Lower lobe of right lung (tissue), 2 donors: ENCODE results near the gene RASAL2. TPM values are rescaled to one million over a fixed set of nuclear protein-coding genes. Genes with fewer than 3 reads are reported as not detected.
A peak's percentile ranks its signal among the peaks of the same experiment; 100 is the strongest.

Experiments
- ATAC-seq, 2 donors: fragments of 200-7000 bp; cut with Tn5 transposase; one replicate each; pipeline ENCODE4 v1.9.1; 2020 to 2022; ENCODE audit warnings: mild to moderate bottlenecking in 2 of 2, moderate library complexity in 2 of 2
- DNase-seq: peaks from one replicate; pipeline ENCODE4 v3.0.0-alpha.2; 2020
- H3K27ac ChIP-seq: fragments of 200-600 bp; one replicate; pipeline ENCODE4 v1.8.0; 2022
- H3K27me3 ChIP-seq: fragments of 200-600 bp; one replicate; pipeline ENCODE4 v1.8.0; 2022; ENCODE audit warnings: low read depth
- H3K36me3 ChIP-seq: fragments of 200-600 bp; one replicate; pipeline ENCODE4 v1.8.0; 2022; ENCODE audit warnings: mild to moderate bottlenecking
- H3K4me1 ChIP-seq: fragments of 200-600 bp; one replicate; pipeline ENCODE4 v1.8.0; 2022
- H3K4me3 ChIP-seq: fragments of 200-600 bp; one replicate; pipeline ENCODE4 v1.8.0; 2022; ENCODE audit warnings: mild to moderate bottlenecking
- H3K9me3 ChIP-seq: fragments of 200-600 bp; one replicate; pipeline ENCODE4 v1.8.0; 2022
- intact Hi-C: fragments of 100-400 bp; cut with DNase I; formaldehyde crosslinking; loops from one replicate; pipeline ENCODE4 v1.11.0; 2022
- total RNA-seq: library from RNA; stranded (reverse); fragmentation: NEBNext Ultra II Directional; extraction: Animal tissue kit (Norgen Biotek cat#: 25700); gene quantifications from one replicate; pipeline ENCODE4 v1.2.1, GENCODE V29; 2021
- TF ChIP-seq, protein P1 (sequence below): fragments of 200-600 bp; IDR thresholded peaks from one replicate; pipeline ENCODE4 v1.8.0; 2022; ENCODE audit warnings: antibody characterized with exemption, mild to moderate bottlenecking
- donor health status: DM: no; HTN: yes; CAD: no; lungs with severe emphysema.

RASAL2 gene
- total RNA-seq, 1 donor from 2014 or later, result 48.3 TPM

DNA sequence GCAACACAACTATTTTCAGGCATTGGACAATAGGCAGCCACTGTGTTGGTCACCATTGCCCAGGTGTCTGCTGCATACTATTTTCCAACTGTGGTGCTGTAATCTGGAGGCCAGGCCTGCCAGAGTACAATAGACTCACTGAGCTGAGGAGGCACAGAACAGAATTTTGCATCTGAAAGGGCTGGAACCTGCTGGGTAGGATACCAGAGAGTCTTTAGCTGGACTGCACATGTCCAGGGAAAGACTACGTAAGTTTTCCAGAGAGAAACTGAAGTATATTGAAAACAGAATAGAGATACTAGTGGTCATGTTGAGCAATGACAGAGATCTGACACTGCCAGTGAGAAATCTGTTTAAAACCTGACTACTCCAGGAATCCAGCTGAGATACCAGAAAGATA is 200.8 kb downstream of the RASAL2 start:
- TF ChIP-seq, protein P1, sequence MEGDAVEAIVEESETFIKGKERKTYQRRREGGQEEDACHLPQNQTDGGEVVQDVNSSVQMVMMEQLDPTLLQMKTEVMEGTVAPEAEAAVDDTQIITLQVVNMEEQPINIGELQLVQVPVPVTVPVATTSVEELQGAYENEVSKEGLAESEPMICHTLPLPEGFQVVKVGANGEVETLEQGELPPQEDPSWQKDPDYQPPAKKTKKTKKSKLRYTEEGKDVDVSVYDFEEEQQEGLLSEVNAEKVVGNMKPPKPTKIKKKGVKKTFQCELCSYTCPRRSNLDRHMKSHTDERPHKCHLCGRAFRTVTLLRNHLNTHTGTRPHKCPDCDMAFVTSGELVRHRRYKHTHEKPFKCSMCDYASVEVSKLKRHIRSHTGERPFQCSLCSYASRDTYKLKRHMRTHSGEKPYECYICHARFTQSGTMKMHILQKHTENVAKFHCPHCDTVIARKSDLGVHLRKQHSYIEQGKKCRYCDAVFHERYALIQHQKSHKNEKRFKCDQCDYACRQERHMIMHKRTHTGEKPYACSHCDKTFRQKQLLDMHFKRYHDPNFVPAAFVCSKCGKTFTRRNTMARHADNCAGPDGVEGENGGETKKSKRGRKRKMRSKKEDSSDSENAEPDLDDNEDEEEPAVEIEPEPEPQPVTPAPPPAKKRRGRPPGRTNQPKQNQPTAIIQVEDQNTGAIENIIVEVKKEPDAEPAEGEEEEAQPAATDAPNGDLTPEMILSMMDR, result no peak
- H3K36me3 ChIP-seq, result no peaks in the 10 kb centered on the region
- no peak for DNase-seq
- intact Hi-C loops, result no loop called here
- no peak for ATAC-seq
- no peak overlapping the region for H3K4me3 ChIP-seq
- no peak overlapping the region for H3K27ac ChIP-seq
- H3K27me3 ChIP-seq, result no peaks in the 10 kb centered on the region
- no peaks in the 10 kb centered on the region for H3K4me1 ChIP-seq
- H3K9me3 ChIP-seq, result no peaks in the 10 kb centered on the region

DNA sequence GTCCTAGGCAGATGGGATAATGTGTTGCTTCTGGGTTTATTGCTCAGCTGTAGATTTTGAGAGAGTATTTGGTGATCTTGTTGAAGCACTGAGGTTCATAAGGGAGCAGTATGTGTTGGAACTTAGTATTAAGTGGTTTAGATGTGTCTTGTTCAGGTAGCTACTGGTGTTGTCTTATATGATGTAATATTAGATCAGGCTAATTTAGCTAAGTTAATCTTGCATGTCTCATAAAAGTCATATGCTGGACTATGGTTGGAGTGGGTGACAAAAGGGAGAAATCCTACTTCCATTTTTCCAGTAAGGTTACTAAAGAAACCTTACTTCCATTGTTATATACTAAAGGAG is 206.4 kb downstream of the RASAL2 start:
- Histone ChIP-seq H3K4me1 (no peaks in the 10 kb centered on the region), H3K27me3 (no peaks in the 10 kb centered on the region), H3K4me3 (no peak overlapping the region), H3K9me3 (no peaks in the 10 kb centered on the region), H3K36me3 (no peaks in the 10 kb centered on the region), H3K27ac (no peak overlapping the region)
- DNase-seq (no peak), ATAC-seq (no peak)
- intact Hi-C loops, result no loop called here
- TF ChIP-seq, protein P1, result no peak

DNA sequence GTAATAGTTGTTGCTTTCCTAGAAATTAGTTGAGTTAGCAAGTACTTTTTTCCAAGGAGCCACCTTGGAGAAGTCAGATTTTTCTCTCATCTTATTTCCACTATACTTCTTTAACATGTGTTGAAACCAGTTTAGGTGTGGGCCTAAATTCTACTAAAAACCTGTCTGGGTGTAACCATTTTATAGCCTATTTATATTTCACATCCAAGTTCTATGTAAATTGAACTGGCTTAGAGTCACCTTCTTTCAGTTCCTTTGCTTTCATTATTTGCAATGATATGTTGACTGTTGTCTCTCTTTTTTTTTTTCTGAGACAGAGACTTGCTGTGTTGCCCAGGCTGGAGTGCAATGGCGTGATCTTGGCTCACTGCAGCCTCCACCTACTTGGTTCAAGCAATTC is 207.2 kb downstream of the RASAL2 start:
- H3K36me3 ChIP-seq, result no peaks in the 10 kb centered on the region
- H3K9me3 ChIP-seq, result no peaks in the 10 kb centered on the region
- no peaks in the 10 kb centered on the region for H3K4me1 ChIP-seq
- TF ChIP-seq, protein P1, result no peak
- intact Hi-C loops, result no loop called here
- no peak overlapping the region for H3K4me3 ChIP-seq
- no peak overlapping the region for H3K27ac ChIP-seq
- ATAC-seq, result no peak
- no peaks in the 10 kb centered on the region for H3K27me3 ChIP-seq
- DNase-seq, result no peak

DNA sequence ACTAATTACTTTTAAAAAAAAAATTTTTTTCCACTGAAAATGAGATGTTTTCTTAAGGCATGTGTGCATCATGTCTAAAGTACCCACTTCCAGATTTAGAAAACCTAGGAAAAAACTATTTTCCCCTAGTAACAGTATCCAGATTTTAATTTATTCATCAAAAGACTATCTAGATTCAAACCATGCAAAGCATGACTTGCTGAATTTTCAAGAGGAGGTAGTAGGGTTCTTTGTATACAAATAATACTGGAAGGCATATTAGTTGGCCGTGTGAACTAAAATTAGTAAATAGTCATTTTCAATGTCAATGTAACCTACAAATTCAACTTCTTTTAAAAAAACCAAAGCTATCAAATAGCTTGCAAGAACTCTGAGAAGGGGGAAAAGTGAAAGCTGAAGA is 213.4 kb downstream of the RASAL2 start:
- Histone ChIP-seq H3K27ac (no peak overlapping the region), H3K4me3 (no peak overlapping the region), H3K27me3 (no peaks in the 10 kb centered on the region), H3K36me3 (no peaks in the 10 kb centered on the region), H3K9me3 (no peaks in the 10 kb centered on the region), H3K4me1 (peaks cover 8% of the 10 kb centered on the region)
- TF ChIP-seq, protein P1, result no peak
- intact Hi-C loops, result no loop called here
- DNase-seq (no peak), ATAC-seq (no peak)

DNA sequence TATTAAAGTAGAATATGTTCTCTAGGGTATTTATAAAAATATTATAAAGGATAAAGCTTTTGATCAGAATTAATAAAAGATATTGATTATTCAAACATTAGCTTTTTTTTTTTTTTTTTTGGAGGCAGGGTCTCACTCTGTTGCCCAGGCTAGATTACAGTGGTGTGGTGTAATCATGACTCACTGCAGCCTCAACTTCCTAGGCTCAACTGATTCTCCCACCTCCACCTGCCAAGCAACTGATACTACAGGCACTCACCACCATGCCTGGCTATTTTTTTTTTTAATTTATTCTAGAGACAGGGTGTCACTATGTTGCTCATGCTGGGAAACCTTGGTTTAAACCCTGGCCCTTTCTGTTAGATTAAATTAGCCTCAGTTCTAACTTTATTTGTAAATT is 214.5 kb downstream of the RASAL2 start:
- Histone ChIP-seq H3K9me3 (no peaks in the 10 kb centered on the region), H3K36me3 (no peaks in the 10 kb centered on the region), H3K4me3 (no peak overlapping the region), H3K4me1 (peaks cover 8% of the 10 kb centered on the region), H3K27ac (no peak overlapping the region), H3K27me3 (no peaks in the 10 kb centered on the region)
- intact Hi-C loops, result no loop called here
- TF ChIP-seq, protein P1, result no peak
- no peak for DNase-seq
- no peak for ATAC-seq

DNA sequence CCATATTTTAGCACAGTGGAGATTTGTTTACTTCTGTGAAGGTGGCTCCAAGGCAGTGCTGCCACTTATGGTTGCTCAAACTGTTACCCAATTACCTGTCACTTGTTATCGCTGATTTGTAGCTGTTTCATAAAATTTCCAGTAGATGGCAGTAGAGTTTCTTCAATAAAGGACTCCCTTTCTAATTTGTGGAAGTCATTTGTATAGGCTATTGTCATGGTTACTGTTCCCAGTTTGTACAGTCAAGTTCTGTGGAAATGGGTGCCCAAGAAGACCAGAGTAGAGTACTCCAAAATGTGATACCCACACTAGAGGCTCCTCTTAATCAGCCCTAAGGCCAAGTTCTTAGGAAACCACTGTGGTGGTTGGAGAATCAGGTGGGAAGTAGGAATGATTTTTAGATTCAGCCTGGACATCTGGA is 216.8 kb downstream of the RASAL2 start:
- Histone ChIP-seq H3K4me1 (peaks cover 8% of the 10 kb centered on the region), H3K27ac (no peak overlapping the region), H3K9me3 (no peaks in the 10 kb centered on the region), H3K36me3 (no peaks in the 10 kb centered on the region), H3K27me3 (no peaks in the 10 kb centered on the region), H3K4me3 (no peak overlapping the region)
- DNase-seq, result no peak
- TF ChIP-seq, protein P1, result peak; percentile 75
- intact Hi-C loops, result no loop called here
- peak; percentile 94 to 97 for ATAC-seq
